OCI-LY1 (cell line): ENCODE results near the gene EWSR1.
"Not testable (repeated sequence)": the region's sequence is repeated elsewhere in the genome, so short reads cannot be mapped to it uniquely, and the experiment has no call there.

ENCODE experiments used
- H2AFZ ChIP-seq: fragments of 200-600 bp; sonication (generic), shearing (Covaris generic); 2 replicates; pipeline ENCODE4 v1.6.0; 2014; ENCODE audit warnings: antibody characterized with exemption, mild to moderate bottlenecking, low read length
- H3F3A ChIP-seq: fragments of 200-600 bp; sonication (generic), shearing (Covaris generic); 2 replicates; pipeline ENCODE4 v1.6.0; 2014; ENCODE audit warnings: mild to moderate bottlenecking, antibody characterized with exemption, low read length, moderate library complexity; ENCODE audit not compliant: insufficient read depth
- H3K27ac ChIP-seq: fragments of 200-600 bp; sonication (generic); 2 replicates; pipeline ENCODE4 v1.5.1; 2014; ENCODE audit warnings: low read length, mixed run types, mild to moderate bottlenecking, low read depth; ENCODE audit not compliant: poor library complexity, severe bottlenecking
- H3K27me3 ChIP-seq: fragments of 200-600 bp; sonication (generic); 2 replicates; pipeline ENCODE4 v1.6.0; 2014; ENCODE audit warnings: antibody characterized with exemption, mild to moderate bottlenecking, low read length, moderate library complexity; ENCODE audit not compliant: insufficient read depth
- H3K36me3 ChIP-seq: fragments of 200-600 bp; sonication (generic); 2 replicates; pipeline ENCODE4 v1.6.1; 2014; ENCODE audit warnings: mild to moderate bottlenecking, antibody characterized with exemption, low read length, moderate library complexity, mixed read lengths; ENCODE audit not compliant: insufficient read depth
- H3K4me1 ChIP-seq: fragments of 200-600 bp; sonication (generic); 2 replicates; pipeline ENCODE4 v1.5.1; 2014; ENCODE audit warnings: mild to moderate bottlenecking, low read length, moderate library complexity; ENCODE audit not compliant: insufficient read depth, severe bottlenecking
- H3K4me2 ChIP-seq: fragments of 200-600 bp; sonication (generic), shearing (Covaris generic); 2 replicates; pipeline ENCODE4 v1.6.1; 2014; ENCODE audit warnings: low read length
- H3K4me3 ChIP-seq: fragments of 200-600 bp; sonication (generic); 2 replicates; pipeline ENCODE4 v1.5.1; 2014; ENCODE audit warnings: low read length, low read depth, mild to moderate bottlenecking, mixed read lengths; ENCODE audit not compliant: poor library complexity, severe bottlenecking
- H3K79me2 ChIP-seq: fragments of 200-600 bp; shearing (Covaris generic); 2 replicates; pipeline ENCODE4 v1.6.1; 2016; ENCODE audit warnings: mixed run types, low read length, mixed read lengths; ENCODE audit not compliant: insufficient read depth
- H3K9ac ChIP-seq: fragments of 200-600 bp; sonication (generic), shearing (Covaris generic); 2 replicates; pipeline ENCODE4 v1.6.1; 2014; ENCODE audit warnings: mild to moderate bottlenecking, low read length, mixed read lengths
- H3K9me2 ChIP-seq: fragments of 200-600 bp; sonication (generic), shearing (Covaris generic); 2 replicates; pipeline ENCODE4 v1.6.1; 2014; ENCODE audit warnings: low read depth, mild to moderate bottlenecking, low read length, mixed read lengths
- H3K9me3 ChIP-seq: fragments of 200-600 bp; shearing (Covaris generic); 2 replicates; pipeline ENCODE4 v1.6.1; 2014; ENCODE audit warnings: low read length, mixed read lengths
- H4K20me1 ChIP-seq: fragments of 200-600 bp; sonication (generic), shearing (Covaris generic); 2 replicates; pipeline ENCODE4 v1.6.0; 2016; ENCODE audit warnings: mild to moderate bottlenecking, low read length; ENCODE audit not compliant: insufficient read depth
- CTCF ChIP-seq: fragments of 200-600 bp; sonication (generic), shearing (Covaris generic); IDR thresholded peaks from 2 replicates; pipeline ENCODE4 v1.5.1; 2017; ENCODE audit warnings: mild to moderate bottlenecking, antibody characterized with exemption, low read length, moderate library complexity, mixed read lengths
- EZH2 ChIP-seq: fragments of 200-600 bp; sonication (generic), shearing (Covaris generic); IDR thresholded peaks from 2 replicates; pipeline ENCODE4 v1.8.0; 2017; ENCODE audit warnings: borderline replicate concordance, mixed run types, mild to moderate bottlenecking, antibody characterized with exemption, low read length, moderate library complexity, mixed read lengths

Gene EWSR1

GRCh38 chr22:29231971-29232959 lies 35.8 kb upstream of the EWSR1 start:
- Histone ChIP-seq H3K4me3 (no peak overlapping the region), H2AFZ (no peak overlapping the region), H4K20me1 (no peaks in the 10 kb centered on the region), H3K9me2 (no peaks in the 10 kb centered on the region), H3K79me2 (no peaks in the 10 kb centered on the region), H3K36me3 (no peaks in the 10 kb centered on the region), H3K9me3 (no peaks in the 10 kb centered on the region), H3K4me2 (no peak overlapping the region), H3K27me3 (0 out of 2 replicates have a peak, but pooled peaks cover 4% of the 10 kb centered on the region), H3F3A (no peaks in the 10 kb centered on the region), H3K27ac (no peak overlapping the region), H3K4me1 (no peaks in the 10 kb centered on the region), H3K9ac (no peak overlapping the region)
- TF ChIP-seq CTCF (no peak), EZH2 (no peak)

- H3K27me3 ChIP-seq = 0 out of 2 replicates have a peak, but pooled peaks cover 3% of the 10 kb centered on the region
- H3K4me2 ChIP-seq = no peak overlapping the region
- no peaks in the 10 kb centered on the region for H3K36me3 ChIP-seq
- H3K9ac ChIP-seq = no peak overlapping the region
- no peaks in the 10 kb centered on the region for H3K4me1 ChIP-seq
- H4K20me1 ChIP-seq = no peaks in the 10 kb centered on the region
- no peak overlapping the region for H3K27ac ChIP-seq
- H2AFZ ChIP-seq = no peak overlapping the region
- no peaks in the 10 kb centered on the region for H3K79me2 ChIP-seq
- H3K9me2 ChIP-seq = no peaks in the 10 kb centered on the region
- no peaks in the 10 kb centered on the region for H3F3A ChIP-seq
- no peaks in the 10 kb centered on the region for H3K9me3 ChIP-seq
- TF ChIP-seq CTCF (no peak), EZH2 (no peak)
- no peak overlapping the region for H3K4me3 ChIP-seq
These were observed 34.7 kb upstream of the EWSR1 start for GRCh38 chr22:29233277-29233877.

DNA sequence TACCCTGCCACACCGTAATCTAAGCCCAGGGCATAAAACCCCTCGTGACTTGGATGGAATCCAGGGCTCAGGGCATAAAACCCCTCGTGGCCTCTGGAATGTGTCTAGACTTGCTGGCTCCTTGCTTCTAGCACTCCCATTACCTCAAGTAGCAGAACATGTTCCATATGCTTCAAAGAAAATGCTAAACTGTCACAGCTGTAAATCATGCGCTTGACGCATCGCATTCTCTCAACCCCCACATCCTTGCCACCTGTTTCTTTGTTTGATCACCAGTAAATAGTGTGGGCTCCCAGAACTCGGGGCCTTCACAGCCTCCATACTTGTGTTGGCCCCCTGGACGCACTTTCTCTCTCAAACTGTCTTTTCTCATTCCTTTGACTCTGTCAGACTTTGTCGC lies 27.6 kb upstream of the EWSR1 start:
- H3K27me3 ChIP-seq, H3K79me2 ChIP-seq, H3K4me3 ChIP-seq, H2AFZ ChIP-seq, H3K36me3 ChIP-seq, H4K20me1 ChIP-seq, H3K4me1 ChIP-seq, H3F3A ChIP-seq, H3K4me2 ChIP-seq, H3K9me3 ChIP-seq, H3K27ac ChIP-seq, H3K9ac ChIP-seq, H3K9me2 ChIP-seq: not testable (repeated sequence)
